OCI-LY3 (cell line): ENCODE measurements around the gene CCSER1.

Experiments used
- H2AFZ ChIP-seq: fragments of 200-600, 300-600 bp; shearing (Covaris generic); 2 replicates; pipeline ENCODE4 v1.6.0; 2014; ENCODE audit warnings: antibody characterized with exemption, low read depth, low read length
- H3K27ac ChIP-seq: fragments of 200-600, 300-600 bp; sonication (generic); 2 replicates; pipeline ENCODE4 v1.5.1; 2014; ENCODE audit warnings: mild to moderate bottlenecking, low read length, moderate library complexity, mixed read lengths
- H3K27me3 ChIP-seq: fragments of 200-600, 300-600 bp; sonication (generic); 2 replicates; pipeline ENCODE4 v1.6.1; 2014; ENCODE audit warnings: low read depth, low read length, mixed read lengths
- H3K36me3 ChIP-seq: fragments of 200-600, 300-600 bp; sonication (generic); replicated peaks from 2 replicates; pipeline ENCODE3; 2014; ENCODE audit warnings: low read depth, low read length, mixed read lengths
- H3K4me1 ChIP-seq: fragments of 300-600, 200-600 bp; sonication (generic); 2 replicates; pipeline ENCODE4 v1.6.1; 2014; ENCODE audit warnings: low read length, mixed read lengths
- H3K4me2 ChIP-seq: fragments of 200-600, 300-600 bp; sonication (generic); 2 replicates; pipeline ENCODE4 v1.6.1; 2014; ENCODE audit warnings: low read length, mixed read lengths
- H3K4me3 ChIP-seq: fragments of 300-600, 200-600 bp; sonication (generic); 2 replicates; pipeline ENCODE4 v1.5.1; 2014; ENCODE audit warnings: antibody characterized with exemption, mild to moderate bottlenecking, low read length, moderate library complexity
- H3K79me2 ChIP-seq: fragments of 300-600, 200-600 bp; shearing (Covaris generic); 2 replicates; pipeline ENCODE4 v1.6.1; 2014; ENCODE audit warnings: mild to moderate bottlenecking, low read length, mixed read lengths
- H3K9ac ChIP-seq: fragments of 300-600, 200-600 bp; shearing (Covaris generic); 2 replicates; pipeline ENCODE4 v1.6.0; 2014; ENCODE audit warnings: mild to moderate bottlenecking, low read length, moderate library complexity
- H3K9me3 ChIP-seq: fragments of 200-600, 300-600 bp; shearing (Covaris generic); 2 replicates; pipeline ENCODE4 v1.6.1; 2014; ENCODE audit warnings: low read length, mixed read lengths; ENCODE audit not compliant: insufficient read depth
- H4K20me1 ChIP-seq: fragments of 200-600, 300-600 bp; sonication (generic); 2 replicates; pipeline ENCODE4 v1.6.1; 2016; ENCODE audit warnings: low read length, mixed read lengths; ENCODE audit not compliant: insufficient read depth
- CTCF ChIP-seq: fragments of 200-600, 300-600 bp; sonication (generic); IDR thresholded peaks from 2 replicates; pipeline ENCODE4 v1.5.1; 2014; ENCODE audit warnings: antibody characterized with exemption, low read length, low read depth
- EZH2phosphoT487 ChIP-seq: fragments of 200-600 bp; shearing (Covaris generic); IDR thresholded peaks from 2 replicates; pipeline ENCODE4 v1.6.1; 2018; ENCODE audit warnings: antibody characterized with exemption, mixed run types, low read depth

CCSER1 gene

DNA sequence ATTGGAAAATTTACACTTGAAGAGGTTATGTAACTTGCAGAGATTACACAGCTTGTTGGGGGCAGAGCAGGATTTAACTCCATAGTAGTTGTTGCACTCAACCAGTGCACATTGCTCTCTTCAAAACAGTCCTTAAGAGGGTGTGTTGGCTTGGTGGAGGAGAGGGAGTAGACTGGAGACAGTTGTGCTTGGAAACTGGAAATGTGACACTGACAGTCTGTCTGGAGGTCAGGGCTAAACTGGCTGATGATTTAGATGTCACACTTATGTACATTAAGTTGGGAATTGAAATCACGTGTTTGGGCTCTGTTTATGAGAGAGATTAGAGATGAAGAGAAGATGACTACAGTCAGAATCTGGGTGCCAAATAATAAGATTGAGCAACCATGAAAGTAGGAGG, 32.9 kb downstream of the CCSER1 start:
- H3K4me2 ChIP-seq: no peak overlapping the region
- no peak overlapping the region for H2AFZ ChIP-seq
- H4K20me1 ChIP-seq: no peaks in the 10 kb centered on the region
- no peaks in the 10 kb centered on the region for H3K9me3 ChIP-seq
- no peaks in the 10 kb centered on the region for H3K79me2 ChIP-seq
- no peak overlapping the region for H3K27ac ChIP-seq
- H3K27me3 ChIP-seq: no peaks in the 10 kb centered on the region
- H3K4me3 ChIP-seq: no peak overlapping the region
- H3K4me1 ChIP-seq: no peaks in the 10 kb centered on the region
- TF ChIP-seq CTCF (no peak), EZH2phosphoT487 (no peak)
- no peaks in the 10 kb centered on the region for H3K36me3 ChIP-seq
- H3K9ac ChIP-seq: no peak overlapping the region

DNA sequence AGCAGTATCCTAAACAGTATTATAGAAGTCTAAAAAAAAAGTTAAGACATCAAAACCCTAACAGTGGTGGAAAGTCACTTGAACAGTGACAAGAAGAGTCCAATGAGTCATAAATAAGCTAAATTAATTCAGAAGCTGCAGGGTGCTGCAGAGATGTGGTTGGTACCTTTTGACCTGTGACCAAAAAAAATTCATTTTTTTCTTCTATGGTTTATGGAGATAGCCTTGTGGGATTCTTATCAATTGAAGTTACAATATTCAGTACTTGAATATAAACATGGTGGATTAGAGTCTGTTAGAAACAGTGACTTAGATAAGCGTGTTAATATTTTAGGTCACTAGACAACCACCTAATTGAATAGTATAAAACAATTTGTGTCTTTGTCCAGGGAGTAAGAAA, 35.4 kb downstream of the CCSER1 start:
- no peak overlapping the region for H3K4me2 ChIP-seq
- no peak overlapping the region for H2AFZ ChIP-seq
- H3K4me1 ChIP-seq: no peaks in the 10 kb centered on the region
- H3K36me3 ChIP-seq: no peaks in the 10 kb centered on the region
- H3K4me3 ChIP-seq: no peak overlapping the region
- no peak for TF ChIP-seq CTCF
- no peaks in the 10 kb centered on the region for H3K9me3 ChIP-seq
- no peak overlapping the region for H3K9ac ChIP-seq
- H3K79me2 ChIP-seq: no peaks in the 10 kb centered on the region
- no peaks in the 10 kb centered on the region for H4K20me1 ChIP-seq
- no peak overlapping the region for H3K27ac ChIP-seq
- H3K27me3 ChIP-seq: no peaks in the 10 kb centered on the region

GRCh38 chr4:90163872-90164271, 36.7 kb downstream of the CCSER1 start:
- Histone ChIP-seq H3K36me3 (no peaks in the 10 kb centered on the region), H3K27me3 (no peaks in the 10 kb centered on the region), H3K79me2 (no peaks in the 10 kb centered on the region), H4K20me1 (no peaks in the 10 kb centered on the region), H3K9me3 (no peaks in the 10 kb centered on the region), H3K9ac (no peak overlapping the region), H3K4me1 (no peaks in the 10 kb centered on the region), H3K27ac (no peak overlapping the region), H3K4me2 (no peak overlapping the region), H3K4me3 (no peak overlapping the region), H2AFZ (no peak overlapping the region)
- TF ChIP-seq CTCF: no peak
- TF ChIP-seq EZH2phosphoT487: no peak

- Histone ChIP-seq H3K27me3 (no peaks in the 10 kb centered on the region), H3K36me3 (no peaks in the 10 kb centered on the region), H4K20me1 (no peaks in the 10 kb centered on the region), H3K9ac (no peak overlapping the region), H3K9me3 (no peaks in the 10 kb centered on the region), H2AFZ (no peak overlapping the region), H3K27ac (no peak overlapping the region), H3K79me2 (no peaks in the 10 kb centered on the region), H3K4me3 (no peak overlapping the region), H3K4me2 (no peak overlapping the region), H3K4me1 (no peaks in the 10 kb centered on the region)
- TF ChIP-seq CTCF (no peak), EZH2phosphoT487 (no peak)
These were observed 38.7 kb downstream of the CCSER1 start for GRCh38 chr4:90165883-90166282.
